ENCODE measurements around the gene RPS3A.

GRCh38 chr4:151103758-151104157 lies 4.3 kb downstream of the RPS3A start:
- TF ChIP-seq CTCF (conservative IDR thresholded peaks at IDR 0.05) (no peak), ZFX (IDR thresholded peaks at IDR 0.05) (no peak)

Measured in C4-2B (cell line).